Umbilical cord (tissue), 2 donors: ENCODE data around the gene CAPN13. TPM values are rescaled to one million over a fixed set of nuclear protein-coding genes. Genes with fewer than 3 reads are reported as not detected.
"Not testable (repeated sequence)": the region's sequence is repeated elsewhere in the genome, so short reads cannot be mapped to it uniquely, and the experiment has no call there.

Experiments used
- DNase-seq: peaks from one replicate; pipeline ENCODE4 v3.0.0-alpha.2; 2015; ENCODE audit warnings: low spot score
- total RNA-seq: library from RNA; depleted of rRNA; stranded (reverse); fragments of >200 nt; gene quantifications from one replicate; pipeline ENCODE4 v1.2.3, GENCODE V29; 2014; ENCODE audit warnings: low replicate concordance; ENCODE audit not compliant: insufficient read depth

The CAPN13 gene
- total RNA-seq, 1 donor from 2014 or later: not detected

DNA sequence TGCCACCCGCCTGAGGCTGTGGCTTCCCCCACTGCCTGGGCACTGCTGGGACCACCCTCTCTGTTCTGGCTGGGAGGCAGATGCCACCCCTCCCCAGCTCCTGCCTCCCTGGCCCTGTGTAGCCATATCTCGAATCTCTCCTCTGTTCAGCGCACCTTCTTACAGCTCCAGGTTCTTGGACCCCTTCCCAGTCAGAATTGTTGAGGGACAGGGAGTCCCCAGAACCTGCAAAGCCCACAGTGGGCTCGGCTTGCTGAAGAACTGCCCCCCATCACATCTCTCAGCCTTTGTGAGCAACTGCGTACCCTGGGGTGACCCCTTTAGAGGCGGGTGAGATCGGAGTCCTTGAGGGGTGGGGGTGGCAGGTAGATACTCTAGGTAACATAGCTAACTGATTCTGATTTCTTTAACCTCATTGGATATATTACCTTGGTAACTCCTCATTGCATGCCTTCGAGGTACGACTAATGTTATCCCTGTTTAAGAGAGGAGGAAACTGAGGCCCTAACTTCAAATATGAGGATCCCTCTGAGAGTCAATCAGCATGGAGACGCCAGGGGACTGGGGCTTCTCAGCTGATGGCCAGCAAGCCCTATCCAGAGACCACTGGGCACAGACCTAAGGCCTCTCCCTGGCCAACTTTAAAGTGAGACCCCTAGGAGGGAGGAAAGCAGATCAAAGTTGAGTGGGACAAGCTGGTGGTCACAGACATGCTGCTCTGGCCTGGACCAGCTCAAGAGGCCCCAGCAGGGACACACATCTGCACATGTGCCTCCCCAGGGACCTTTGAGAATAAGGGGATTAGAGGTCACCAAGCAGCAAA, 101.3 kb downstream of the CAPN13 start:
- DNase-seq: no peak

DNA sequence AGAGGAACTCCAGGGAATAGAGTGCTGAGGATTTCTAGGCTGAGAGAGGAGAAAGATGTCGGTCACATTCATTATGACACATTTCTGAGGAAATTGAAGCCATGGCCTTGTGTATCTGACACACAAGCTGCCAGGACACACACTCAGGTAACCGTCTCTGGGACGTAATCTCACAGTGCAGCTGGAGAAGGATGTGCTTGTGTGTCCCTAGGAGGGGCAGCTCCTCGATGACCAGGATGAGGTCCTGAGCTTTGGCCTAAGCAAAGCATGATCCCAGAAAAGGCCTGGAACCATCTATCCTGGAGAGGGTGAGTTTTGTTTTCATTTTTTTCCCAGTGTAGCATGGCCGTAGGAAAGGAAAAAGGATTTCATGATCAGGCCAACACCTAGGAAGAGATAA, 102.2 kb downstream of the CAPN13 start:
- DNase-seq: peak; percentile 42

DNA sequence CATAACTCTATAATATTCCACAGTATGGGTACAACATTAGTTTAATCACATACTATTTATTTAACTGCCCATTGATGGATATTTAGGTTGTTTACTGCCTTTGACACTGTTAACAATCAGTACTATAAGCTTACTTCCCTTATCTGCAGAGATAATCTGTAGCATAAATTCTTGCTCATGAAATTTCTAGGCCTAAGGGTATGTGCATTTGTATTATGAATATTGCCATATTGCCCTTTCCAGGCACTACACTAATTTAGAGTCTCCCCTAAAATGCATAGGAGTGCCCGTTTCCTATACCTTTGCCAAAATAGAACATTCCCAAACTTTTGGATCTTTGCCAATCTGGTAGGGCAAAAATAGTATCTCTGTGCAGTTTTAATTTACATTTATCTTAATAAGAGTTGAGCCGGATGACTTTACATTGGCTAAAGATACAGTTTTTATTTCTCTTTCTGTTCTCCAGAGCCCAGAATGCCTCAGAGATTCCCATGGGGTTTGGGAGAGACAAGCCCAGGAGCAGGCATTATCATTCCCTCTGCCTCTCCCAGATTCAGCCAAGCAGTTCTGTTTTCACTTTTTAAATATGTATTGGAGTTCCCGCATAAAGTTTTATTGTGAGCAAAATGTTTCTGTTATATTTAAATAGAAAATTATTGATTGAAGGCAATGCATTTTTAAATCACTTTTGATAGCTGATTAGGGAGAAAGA, 102.8 kb downstream of the CAPN13 start:
- peak; percentile 61 for DNase-seq

DNA sequence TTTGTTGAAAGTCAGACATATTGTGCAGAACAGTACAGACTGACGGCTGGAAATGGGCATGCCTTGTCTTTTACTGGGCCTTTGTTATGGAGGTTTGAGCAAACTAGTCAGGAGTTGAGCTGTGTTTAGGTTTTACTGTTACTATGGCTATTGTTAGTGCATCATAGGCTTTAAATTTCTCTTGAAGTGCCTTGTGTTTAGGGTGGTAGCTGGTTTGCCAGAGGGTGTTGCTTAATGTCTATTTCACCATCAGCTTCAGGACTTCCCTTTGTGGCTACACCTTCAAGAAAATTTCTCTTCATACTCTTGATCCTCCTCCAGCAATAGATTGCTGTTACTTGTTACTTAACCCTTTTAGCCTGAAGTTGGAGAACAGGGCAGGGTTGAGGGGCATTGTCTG, 104.6 kb downstream of the CAPN13 start:
- no peak for DNase-seq

DNA sequence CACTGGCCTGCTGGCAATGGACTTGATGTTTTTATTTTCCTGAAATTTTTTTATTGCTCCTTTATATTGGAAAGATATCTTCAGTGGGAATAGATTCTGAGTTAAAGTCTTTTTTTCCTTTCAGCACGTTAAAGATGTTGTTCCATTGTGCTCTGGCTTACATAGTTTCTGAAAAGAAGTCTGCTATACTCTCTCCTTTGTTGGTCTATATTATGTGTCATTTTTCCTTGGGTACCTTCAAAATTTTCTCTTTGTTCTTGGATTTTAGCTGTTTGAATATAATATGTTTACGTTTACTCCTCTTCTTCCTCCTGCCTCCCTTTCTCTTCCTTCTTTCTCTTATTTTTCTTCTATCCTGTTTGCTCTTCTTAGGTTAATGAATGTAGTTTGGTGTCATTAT, 105.5 kb downstream of the CAPN13 start:
- no peak for DNase-seq

DNA sequence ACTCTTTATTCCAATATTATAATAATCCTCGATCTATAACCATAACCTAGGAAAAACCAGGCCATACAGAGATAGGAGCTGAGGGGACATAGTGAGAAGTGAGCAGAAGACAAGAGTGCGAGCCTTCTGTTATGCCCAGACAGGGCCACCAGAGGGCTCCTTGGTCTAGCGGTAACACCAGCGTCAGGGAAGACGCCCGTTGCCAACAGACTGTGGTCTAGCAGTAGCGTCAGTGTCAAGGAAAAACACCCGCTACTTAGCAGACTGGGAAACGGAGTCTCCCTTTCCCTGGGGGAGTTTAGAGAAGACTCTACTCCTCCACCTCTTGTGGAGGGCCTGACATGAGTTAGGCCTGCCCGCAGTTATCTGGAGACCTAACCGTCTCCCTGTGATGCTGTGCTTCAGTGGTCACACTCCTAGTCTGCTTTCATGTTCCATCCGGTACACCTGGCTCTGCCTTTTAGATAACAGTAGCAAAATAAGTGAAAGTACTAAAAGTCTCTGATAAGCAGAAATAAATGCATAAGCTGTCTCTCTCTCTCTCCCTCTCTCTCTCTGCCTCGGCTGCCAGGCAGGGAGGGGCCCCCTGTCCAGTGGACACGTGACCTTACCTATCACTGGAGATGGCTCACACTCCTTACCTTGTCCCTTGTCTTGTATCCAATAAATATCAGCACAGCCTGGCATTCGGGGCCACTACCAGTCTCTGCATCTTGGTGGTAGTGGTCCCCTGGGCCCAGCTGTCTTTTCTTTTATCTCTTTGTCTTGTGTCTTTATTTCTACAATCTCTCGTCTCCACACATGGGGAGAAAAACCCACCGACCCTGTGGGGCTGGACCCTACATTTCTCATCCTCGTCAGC, 109.8 kb downstream of the CAPN13 start:
- not testable (repeated sequence) for DNase-seq

DNA sequence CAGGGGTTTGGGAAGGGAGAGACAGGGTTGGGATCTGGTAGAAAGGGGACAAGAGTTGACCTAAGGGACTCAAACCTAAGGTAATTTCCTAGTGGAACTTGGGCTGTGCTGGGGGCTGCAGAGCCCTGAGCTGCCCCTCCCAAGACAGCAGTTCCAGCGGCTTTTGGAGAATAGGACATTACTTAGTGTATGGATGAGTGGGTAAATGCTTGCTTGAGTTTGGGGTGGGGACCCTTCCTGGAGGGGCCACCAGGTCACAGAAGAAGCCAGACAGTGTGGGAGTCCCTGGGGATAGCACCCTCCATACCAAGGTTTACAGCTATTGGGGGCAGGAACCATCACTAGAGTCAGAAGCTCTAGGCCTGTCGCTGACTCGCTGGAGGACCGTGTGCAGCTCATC, 111.5 kb downstream of the CAPN13 start:
- no peak for DNase-seq

DNA sequence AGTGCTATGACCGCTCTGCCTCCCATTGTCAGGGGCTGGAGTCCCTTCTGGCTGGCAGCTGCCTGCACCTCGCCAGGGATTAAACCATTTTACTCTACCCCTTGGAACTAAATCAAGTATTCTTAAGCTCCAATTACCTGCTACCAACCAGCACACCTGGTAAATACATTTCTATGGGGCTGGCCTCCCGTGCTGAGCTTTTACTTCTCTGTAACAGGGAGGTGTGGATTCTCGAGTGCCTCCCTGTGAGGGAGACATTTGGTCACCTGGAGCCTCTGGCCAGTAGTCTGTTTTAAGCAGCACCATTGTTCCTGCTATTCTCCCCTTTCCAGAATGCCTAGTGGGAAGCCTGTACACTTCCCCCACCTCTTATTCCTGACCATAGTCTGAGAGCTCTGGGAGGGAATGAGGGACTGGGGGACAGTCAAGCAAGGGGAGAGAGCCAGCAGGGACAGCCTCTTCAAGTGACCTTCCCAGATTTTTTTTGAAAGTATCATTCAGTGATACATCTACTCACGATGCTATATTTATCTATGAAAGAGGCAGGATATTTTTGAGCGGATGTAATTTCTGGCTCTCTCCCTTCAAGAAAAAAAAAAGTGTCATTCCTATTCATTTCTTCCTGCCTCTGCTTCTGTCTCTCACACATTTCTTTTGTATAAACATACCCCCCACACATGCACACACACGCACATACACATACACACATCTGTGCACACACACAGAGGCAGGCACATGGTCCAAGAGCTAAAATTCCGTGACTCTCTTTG, 112.8 kb downstream of the CAPN13 start:
- no peak for DNase-seq

DNA sequence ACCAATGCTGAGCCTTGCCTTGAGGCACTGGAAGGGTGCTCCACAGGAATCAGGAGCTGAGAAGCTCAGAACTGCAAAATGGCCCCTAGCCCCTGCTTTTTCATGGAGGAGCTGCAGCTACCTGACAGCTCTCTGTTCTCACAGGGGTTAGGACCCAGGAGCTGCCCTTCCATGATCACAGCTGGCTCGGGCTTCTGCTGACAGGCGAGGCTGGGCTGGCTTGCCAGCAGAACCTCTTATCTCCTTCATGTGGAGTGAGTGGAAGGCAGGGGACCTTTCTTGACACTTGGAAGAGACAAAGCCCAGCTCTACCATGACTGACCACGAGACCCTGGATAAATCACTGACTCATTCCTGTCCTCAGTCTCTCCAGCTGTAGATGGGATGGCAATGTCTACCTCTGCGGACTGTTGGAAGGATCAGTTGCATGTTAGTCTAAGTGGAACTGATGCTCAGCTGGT, 113.4 kb downstream of the CAPN13 start:
- no peak for DNase-seq

DNA sequence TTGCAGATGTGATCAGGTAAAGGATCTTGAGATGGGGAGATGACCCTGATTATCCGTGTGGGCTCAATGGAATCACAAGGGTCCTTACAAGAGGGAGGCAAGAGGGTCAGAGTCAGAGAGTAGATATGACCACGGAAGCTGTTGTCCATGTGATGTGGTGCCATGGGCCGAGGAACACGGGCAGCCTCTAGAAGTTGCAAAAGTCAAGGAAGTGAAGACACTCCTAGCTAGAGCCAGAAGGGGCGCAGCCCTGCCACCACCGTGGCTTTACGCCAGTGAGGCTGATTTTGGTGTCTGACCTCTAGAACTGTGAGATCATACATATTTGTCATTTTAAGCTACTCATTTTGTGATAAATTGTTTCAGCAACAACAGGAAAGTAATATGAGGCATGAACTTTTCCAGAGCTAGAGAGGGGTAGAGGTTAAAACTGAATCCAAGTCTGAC, 114.4 kb downstream of the CAPN13 start:
- DNase-seq: no peak

DNA sequence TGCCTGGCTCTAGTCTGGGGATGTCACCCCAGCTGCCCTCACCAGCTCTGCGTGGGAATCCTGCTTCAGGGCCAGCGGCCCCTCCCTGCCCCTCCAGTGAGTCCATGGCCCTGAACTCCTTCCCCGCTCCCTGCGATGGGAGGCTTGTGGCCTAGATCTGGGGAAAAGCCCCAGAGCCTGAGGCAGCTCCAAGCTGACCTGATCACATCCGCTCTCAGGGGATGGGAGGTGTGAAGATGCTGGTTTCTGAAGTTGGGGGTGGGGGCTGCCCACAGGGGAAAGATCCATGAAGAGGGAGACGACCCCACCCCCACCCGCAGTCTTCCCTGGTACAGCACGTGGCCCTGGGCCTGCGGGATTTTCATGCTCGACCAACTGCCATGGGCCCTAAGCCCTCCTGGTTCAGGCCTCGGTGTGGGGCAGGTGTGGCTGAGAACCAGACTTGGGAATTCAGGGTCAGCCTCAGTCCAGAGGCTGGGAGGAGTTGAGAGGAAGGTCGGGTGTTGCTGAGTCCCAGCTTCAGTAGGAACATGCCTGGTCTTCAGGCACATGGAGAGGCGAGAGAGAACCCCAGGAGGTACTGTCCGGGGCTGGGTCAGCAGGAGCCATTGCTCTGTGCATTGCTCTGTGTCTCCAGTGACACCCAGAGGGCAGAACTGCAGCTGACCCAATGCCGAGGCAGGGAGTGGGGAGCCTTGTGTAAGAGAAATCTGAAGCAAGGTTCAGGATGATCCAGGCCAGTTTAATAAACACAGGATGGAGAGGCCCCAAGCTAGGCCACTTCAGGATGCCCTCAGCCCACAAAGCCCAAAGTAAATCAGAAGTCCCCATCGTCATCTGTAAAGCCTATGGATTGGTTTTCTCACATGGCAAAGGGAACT, 115.1 kb downstream of the CAPN13 start:
- no peak for DNase-seq

DNA sequence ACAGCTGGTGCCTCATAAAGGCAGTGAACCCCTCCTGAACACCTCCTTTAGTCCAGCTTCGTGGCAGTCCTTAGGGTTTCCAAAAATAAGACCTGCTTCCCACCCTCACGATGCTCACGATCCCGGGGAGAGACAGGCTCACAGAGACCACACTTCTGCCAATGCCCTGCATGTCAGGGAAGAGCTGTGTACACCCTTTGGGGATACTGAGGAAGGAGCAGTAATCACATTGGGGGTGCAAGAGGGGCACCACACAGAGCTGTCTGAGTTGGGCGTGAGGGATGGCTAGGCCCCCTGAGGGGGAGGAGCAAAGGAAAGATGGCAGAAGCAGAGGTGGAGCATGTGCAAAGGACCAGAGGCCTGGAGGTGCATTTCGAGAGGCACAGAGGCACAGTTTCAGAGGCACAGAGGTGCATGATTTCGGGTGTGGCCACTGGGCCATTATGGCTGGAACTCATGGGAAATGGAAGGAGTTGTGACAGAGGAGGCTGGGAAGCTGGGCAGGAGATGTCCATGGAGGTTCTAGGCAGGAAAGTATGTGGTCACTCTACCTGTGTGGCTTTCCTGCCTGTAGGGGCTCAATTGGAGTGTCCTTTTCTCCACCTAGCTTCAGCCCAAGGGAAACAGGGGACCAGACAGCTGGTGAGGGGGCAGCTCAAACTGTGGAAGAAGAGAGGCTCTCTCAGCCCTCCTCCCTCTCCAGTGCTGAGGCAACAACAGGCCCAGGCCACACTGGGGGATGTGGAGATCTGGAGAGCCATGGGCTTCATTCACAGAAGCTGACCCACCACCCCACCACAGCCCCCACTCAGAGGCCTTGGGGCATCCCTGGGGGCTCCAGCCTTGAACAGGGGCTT, 115.9 kb downstream of the CAPN13 start:
- DNase-seq: no peak

DNA sequence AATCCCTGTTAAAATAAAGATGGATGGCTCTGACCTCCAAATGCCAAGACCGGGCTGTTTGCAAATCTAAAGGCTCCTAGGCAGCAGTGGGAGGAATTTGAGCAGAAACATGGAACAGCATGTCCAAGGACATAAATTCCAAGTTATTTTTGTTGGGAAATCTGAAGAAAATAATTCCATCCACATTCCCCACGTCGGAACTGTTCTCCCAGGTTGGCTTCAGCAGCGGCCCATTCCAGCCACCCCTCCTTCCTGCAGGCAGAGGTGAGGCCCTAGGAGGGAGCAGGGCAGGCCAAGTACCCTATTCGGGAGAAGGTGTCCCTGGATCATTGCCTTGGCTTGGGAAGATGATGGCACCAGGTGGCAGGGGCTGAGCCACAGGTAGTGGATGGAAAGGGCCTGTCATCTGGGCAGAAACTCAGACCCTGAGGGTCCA, 117.1 kb downstream of the CAPN13 start:
- no peak for DNase-seq

DNA sequence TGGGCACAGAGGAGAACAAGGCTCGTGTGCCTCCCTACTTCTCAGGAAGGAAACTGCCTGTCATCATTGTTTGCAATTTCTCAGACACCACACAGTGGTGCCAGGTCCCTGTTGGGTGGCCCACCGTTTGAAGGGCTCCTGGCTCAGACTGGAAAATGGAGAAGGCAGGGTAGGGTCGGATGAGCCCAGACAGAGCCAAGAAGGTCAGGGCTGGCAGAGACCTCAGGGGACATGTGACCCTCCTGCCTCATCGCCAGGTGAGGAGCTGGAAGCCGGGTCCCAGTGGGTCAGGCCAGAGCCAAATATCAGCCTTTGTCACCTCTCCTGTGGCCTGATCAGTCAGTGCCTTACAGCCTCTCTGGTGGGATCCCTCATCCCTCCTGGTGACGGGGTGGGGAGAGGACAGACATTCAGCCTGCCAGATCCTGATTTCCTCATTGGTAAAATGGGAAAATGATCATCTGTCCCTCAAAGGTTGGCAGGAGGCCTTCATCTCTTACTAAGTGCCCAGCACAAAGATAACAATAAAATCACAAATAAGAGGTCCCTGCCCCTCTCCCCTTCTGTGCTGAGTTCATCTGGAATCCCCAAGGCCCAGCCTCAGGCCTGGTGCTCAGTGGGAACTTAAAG, 117.6 kb downstream of the CAPN13 start:
- DNase-seq: no peak

DNA sequence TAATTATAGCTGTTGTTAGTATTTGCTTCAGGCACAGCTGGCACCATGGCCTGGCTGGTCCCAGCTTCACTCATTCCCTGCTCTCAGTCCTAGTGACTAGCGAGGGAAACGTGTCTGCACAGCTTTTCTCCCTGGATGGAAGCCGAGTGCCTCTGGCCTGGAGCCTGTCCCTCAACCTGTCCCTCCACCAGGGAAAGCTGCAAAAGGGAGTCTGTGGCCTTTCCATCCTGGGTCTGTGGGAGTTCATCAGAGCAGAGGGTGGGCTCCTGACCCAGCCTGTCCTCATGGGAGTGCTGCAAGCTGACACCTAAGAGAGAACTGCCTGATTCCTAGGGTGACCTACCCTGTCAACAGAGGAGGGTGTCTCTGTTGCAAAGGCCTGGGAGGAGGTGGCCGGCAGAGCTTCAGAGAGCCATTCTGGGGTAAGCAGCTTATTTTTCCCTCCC, 118.3 kb downstream of the CAPN13 start:
- no peak for DNase-seq

DNA sequence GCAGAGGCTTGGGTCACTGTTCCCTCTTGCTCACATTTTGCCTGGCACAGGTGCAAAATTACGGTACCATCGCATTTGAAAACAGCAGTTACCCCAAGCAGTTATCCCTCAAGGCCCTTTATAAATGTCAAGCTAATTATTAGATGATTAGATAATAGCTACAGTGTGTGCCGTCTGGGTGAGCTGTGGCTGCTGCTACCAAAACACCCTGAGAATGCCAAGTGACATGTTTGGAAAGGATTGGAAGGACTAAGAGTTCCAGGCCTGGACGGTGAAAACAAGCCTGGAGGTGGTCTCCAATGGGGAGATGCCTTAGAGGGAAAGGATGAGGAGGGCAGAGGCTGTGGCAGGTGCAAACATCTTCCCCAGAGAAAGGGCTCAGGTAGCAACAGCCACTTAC, 120.6 kb downstream of the CAPN13 start:
- DNase-seq: no peak

DNA sequence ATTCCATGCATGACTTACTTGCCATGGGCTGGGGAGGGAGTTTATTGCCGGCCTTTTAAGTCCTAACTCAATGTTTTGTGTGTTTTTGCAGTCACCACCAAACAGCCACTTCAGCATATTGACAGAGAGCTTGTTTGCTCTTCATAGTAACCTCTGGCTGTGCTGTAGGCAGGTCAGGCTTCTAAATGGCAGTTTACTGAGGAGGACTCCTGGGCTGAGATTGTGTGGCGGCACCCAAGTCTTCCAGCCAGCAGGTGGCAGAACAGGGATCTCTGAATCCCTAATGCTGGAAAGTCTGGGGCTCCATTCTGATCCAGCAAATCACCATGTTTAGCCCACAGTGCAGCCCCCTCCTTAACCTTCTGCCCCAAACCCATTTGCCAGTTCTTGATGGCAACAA, 121.2 kb downstream of the CAPN13 start:
- no peak for DNase-seq

DNA sequence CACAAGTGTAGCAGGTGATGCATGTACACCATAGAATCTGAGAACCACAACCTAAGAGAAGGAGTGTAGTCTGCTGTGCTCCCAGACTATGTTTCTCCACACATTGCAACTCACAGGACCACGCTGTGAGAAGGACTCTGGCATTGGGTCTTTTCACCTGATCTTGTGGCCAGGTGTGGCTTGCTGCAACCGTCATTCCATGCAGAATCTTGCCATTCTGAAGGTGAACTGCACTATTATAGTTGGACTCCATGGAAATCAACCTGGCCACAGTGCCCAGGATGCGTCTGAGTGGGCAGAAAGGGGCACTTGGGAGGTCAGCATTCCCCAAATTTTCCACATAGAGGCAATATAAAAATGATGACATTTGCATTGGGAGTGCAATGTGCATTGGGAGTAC, 122.2 kb downstream of the CAPN13 start:
- no peak for DNase-seq

DNA sequence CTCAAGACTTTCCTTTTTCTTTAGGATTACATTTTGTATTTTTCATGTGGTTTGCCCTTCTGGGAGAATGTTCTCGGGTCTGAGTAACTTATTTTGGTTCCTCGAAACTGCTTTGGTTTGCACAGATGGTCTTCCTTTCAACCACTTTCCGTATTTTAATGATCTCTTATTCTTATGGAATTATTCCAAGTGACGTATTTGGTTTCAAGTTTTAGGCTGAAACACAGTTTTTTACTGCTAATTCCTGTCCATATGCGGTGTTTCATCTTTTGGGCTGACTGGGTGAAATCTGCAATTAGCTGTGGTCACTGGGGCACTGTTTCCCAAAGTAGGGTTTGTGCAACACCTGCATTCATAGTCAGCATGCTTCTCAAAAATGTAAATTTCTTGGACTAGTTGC, 122.7 kb downstream of the CAPN13 start:
- DNase-seq: no peak
